Esophagus muscularis mucosa (tissue), 4 donors: ENCODE measurements around the gene LMAN1. TPM values are rescaled to one million over a fixed set of nuclear protein-coding genes. Genes with fewer than 3 reads are reported as not detected.

ENCODE experiments used
- DNase-seq: peaks from one replicate; pipeline ENCODE4 v3.0.0-alpha.2; 2017; ENCODE audit errors: extremely low spot score
- H3K27ac ChIP-seq, 4 donors: fragments of 200-600 bp; sonication (generic); replicated peaks in 1 of 4; 1 replicate in 3 of 4; 2 replicates in 1 of 4; pipeline ENCODE4 v1.5.1; 2016 to 2019; ENCODE audit warnings: mild to moderate bottlenecking in 1 of 4
- H3K27me3 ChIP-seq, 4 donors: fragments of 200-600 bp; sonication (generic); one replicate each; pipeline versions ENCODE4 v1.5.1 to v1.6.0; 2016 to 2019
- H3K36me3 ChIP-seq, 4 donors: fragments of 200-600 bp; sonication (generic); one replicate each; pipeline ENCODE4 v1.5.1; 2016 to 2019
- H3K4me1 ChIP-seq, 4 donors: fragments of 200-600 bp; sonication (generic); one replicate each; pipeline ENCODE4 v1.5.1; 2016 to 2019
- H3K4me3 ChIP-seq, 4 donors: fragments of 200-600 bp; sonication (generic); 1 replicate in 2 of 4; 2 replicates in 2 of 4; pipeline ENCODE4 v1.5.1; 2016 to 2019; ENCODE audit warnings: mild to moderate bottlenecking in 4 of 4, moderate library complexity in 1 of 4
- H3K9me3 ChIP-seq, 4 donors: fragments of 200-600 bp; sonication (generic); 1 replicate in 3 of 4; 2 replicates in 1 of 4; pipeline ENCODE4 v1.5.1; 2016 to 2019
- CTCF ChIP-seq, 3 experiments: fragments of 200-600 bp in 2 of 3; fragments of 450-650 bp in 1 of 3; sonication (generic) in 2 of 3; IDR thresholded peaks; one replicate each; pipeline ENCODE4 v1.5.1; 2017 to 2019; ENCODE audit warnings: antibody characterized with exemption in 3 of 3, mild to moderate bottlenecking in 2 of 3, moderate library complexity in 1 of 3
- EP300 ChIP-seq: sonication (generic); formaldehyde crosslinking; IDR thresholded peaks from one replicate; pipeline ENCODE4 v1.6.1; 2017; ENCODE audit warnings: antibody characterized with exemption
- POLR2A ChIP-seq: fragments of 450-650 bp; IDR thresholded peaks from one replicate; pipeline ENCODE4 v1.6.1; 2017; ENCODE audit warnings: antibody characterized with exemption, moderate library complexity, mild to moderate bottlenecking, low read depth
- POLR2AphosphoS5 ChIP-seq, 2 donors: sonication (generic); formaldehyde crosslinking; IDR thresholded peaks; one replicate each; pipeline ENCODE4 v1.6.1; 2017; ENCODE audit warnings: antibody characterized with exemption in 2 of 2
- WGBS: methylation state at CpG from one replicate; pipeline ENCODE4 v1.1.5; 2018; 5-methylcytosine and 5-hydroxymethylcytosine counted together
- intact Hi-C: fragments of 100-400 bp; cut with DNase I; formaldehyde crosslinking; loops from one replicate; pipeline ENCODE4 v1.15.1; 2023
- total RNA-seq, 4 donors: library from RNA; depleted of rRNA; stranded (reverse); fragments of >200 nt; gene quantifications; one replicate each; pipeline versions ENCODE4 v1.1.0 to v1.2.1, GENCODE V29; 2016

LMAN1 gene
- total RNA-seq, 4 donors from 2014 or later, result 51.8 to 61.4 (median 55.3) TPM

- WGBS, result 3% methylated on average over 1 of the region's 1 CpG
- peaks cover 36 to 98% (median 66%) of the 10 kb centered on the region in 4 donors for H3K36me3 ChIP-seq
- intact Hi-C loops, result no loop called here
Observed at GRCh38 chr18:59344996-59345395, 14.1 kb downstream of the LMAN1 start.

GRCh38 chr18:59343926-59344325 lies 15.1 kb downstream of the LMAN1 start:
- Histone ChIP-seq H3K27me3 (no peaks in the 10 kb centered on the region), H3K4me3 (no peak overlapping the region), H3K9me3 (peaks cover 0 to 10% (median 7%) of the 10 kb centered on the region in 4 donors), H3K4me1 (no peaks in the 10 kb centered on the region), H3K36me3 (peaks cover 43 to 98% (median 69%) of the 10 kb centered on the region in 4 donors), H3K27ac (no peak overlapping the region)
- WGBS, result 100% methylated on average over 2 of the region's 2 CpGs
- intact Hi-C loops, result no loop called here
- DNase-seq, result no peak
- TF ChIP-seq POLR2A (no peak), EP300 (no peak), CTCF (IDR thresholded peaks at IDR 0.05) (no peak), POLR2AphosphoS5 (IDR thresholded peaks at IDR 0.05) (no peak)

More at GRCh38 chr18:59344996-59345395, 14.1 kb downstream of the LMAN1 start:
- no peaks in the 10 kb centered on the region for H3K4me1 ChIP-seq
- peaks cover 0 to 7% (median 3%) of the 10 kb centered on the region in 4 donors for H3K9me3 ChIP-seq
- TF ChIP-seq POLR2AphosphoS5 (IDR thresholded peaks at IDR 0.05) (no peak), CTCF (IDR thresholded peaks at IDR 0.05) (no peak), POLR2A (no peak), EP300 (no peak)
- H3K4me3 ChIP-seq, result no peak overlapping the region
- no peak overlapping the region for H3K27ac ChIP-seq
- DNase-seq, result no peak
- H3K27me3 ChIP-seq, result no peaks in the 10 kb centered on the region

GRCh38 chr18:59340817-59341216 lies 18.2 kb downstream of the LMAN1 start:
- Histone ChIP-seq H3K4me3 (no peak overlapping the region), H3K9me3 (peaks cover 0 to 10% (median 7%) of the 10 kb centered on the region in 4 donors), H3K36me3 (peaks cover 44 to 98% (median 72%) of the 10 kb centered on the region in 4 donors), H3K27me3 (no peaks in the 10 kb centered on the region), H3K4me1 (no peaks in the 10 kb centered on the region), H3K27ac (no peak overlapping the region)
- TF ChIP-seq POLR2AphosphoS5 (IDR thresholded peaks at IDR 0.05) (no peak), EP300 (no peak), POLR2A (no peak), CTCF (IDR thresholded peaks at IDR 0.05) (no peak)
- DNase-seq, result no peak
- intact Hi-C loops, result no loop called here

GRCh38 chr18:59340312-59340711 lies 18.8 kb downstream of the LMAN1 start:
- intact Hi-C loops, result no loop called here
- Histone ChIP-seq H3K4me1 (no peaks in the 10 kb centered on the region), H3K27me3 (no peaks in the 10 kb centered on the region), H3K36me3 (peaks cover 47 to 98% (median 70%) of the 10 kb centered on the region in 4 donors), H3K9me3 (peaks cover 0 to 10% (median 7%) of the 10 kb centered on the region in 4 donors), H3K27ac (no peak overlapping the region), H3K4me3 (no peak overlapping the region)
- DNase-seq, result no peak
- TF ChIP-seq EP300 (no peak), CTCF (IDR thresholded peaks at IDR 0.05) (no peak), POLR2A (no peak), POLR2AphosphoS5 (IDR thresholded peaks at IDR 0.05) (no peak)
- WGBS, result 88% methylated on average over 2 of the region's 2 CpGs

GRCh38 chr18:59332986-59333385 lies 26.1 kb downstream of the LMAN1 start:
- H3K27ac ChIP-seq, result no peak overlapping the region
- H3K4me3 ChIP-seq, result no peak overlapping the region
- TF ChIP-seq POLR2A (no peak), POLR2AphosphoS5 (IDR thresholded peaks at IDR 0.05) (no peak), EP300 (no peak)
- intact Hi-C loops, result no loop called here
- DNase-seq, result no peak
- 77% methylated on average over 3 of the region's 3 CpGs for WGBS
- no peaks in the 10 kb centered on the region for H3K27me3 ChIP-seq
- no peaks in the 10 kb centered on the region for H3K9me3 ChIP-seq
- no peaks in the 10 kb centered on the region for H3K4me1 ChIP-seq
- peaks cover 39 to 96% (median 74%) of the 10 kb centered on the region in 4 donors for H3K36me3 ChIP-seq
